Cardiac septum (tissue), 1 donor: ENCODE results near the gene SLC9A1. TPM values are rescaled to one million over a fixed set of nuclear protein-coding genes. Genes with fewer than 3 reads are reported as not detected.

Experiments
- DNase-seq: peaks from one replicate; pipeline ENCODE4 v3.0.0-alpha.2; 2020; ENCODE audit warnings: low spot score
- intact Hi-C: fragments of 100-400 bp; cut with DNase I; formaldehyde crosslinking; loops from one replicate; pipeline ENCODE4 v1.14.0; 2022
- total RNA-seq: library from RNA; stranded (reverse); fragmentation: NEBNext Ultra II Directional; extraction: Animal tissue kit (Norgen Biotek cat#: 25700); gene quantifications from one replicate; pipeline ENCODE4 v1.2.1, GENCODE V29; 2021
- donor health status: DM: no; HTN: no; CAD: no.

Gene SLC9A1
- total RNA-seq, 1 donor from 2014 or later = 26.1 TPM

GRCh38 chr1:27092888-27093287 lies 62.0 kb downstream of the SLC9A1 start:
- intact Hi-C loops = loop anchor here (10.0 kb wide), 1 partner anchor 128 kb away; the partner anchor contains the start of gene KDF1
- DNase-seq = no peak

GRCh38 chr1:27090911-27091310 lies 64.0 kb downstream of the SLC9A1 start:
- intact Hi-C loops = loop anchor here (10.0 kb wide), 1 partner anchor 126 kb away; the partner anchor contains the start of gene KDF1
- DNase-seq = no peak

GRCh38 chr1:27087371-27088220 lies 67.3 kb downstream of the SLC9A1 start:
- intact Hi-C loops = no loop called here
- no peak for DNase-seq

- DNase-seq = no peak
- intact Hi-C loops = no loop called here
These were observed 68.3 kb downstream of the SLC9A1 start for GRCh38 chr1:27086628-27087027.

- intact Hi-C loops = no loop called here
- no peak for DNase-seq
These were observed 68.9 kb downstream of the SLC9A1 start for GRCh38 chr1:27086026-27086425.

GRCh38 chr1:27084107-27084506 lies 70.8 kb downstream of the SLC9A1 start:
- intact Hi-C loops = no loop called here
- no peak for DNase-seq

GRCh38 chr1:27077968-27078367 lies 77.0 kb downstream of the SLC9A1 start:
- intact Hi-C loops = no loop called here
- DNase-seq = no peak

GRCh38 chr1:27076803-27077202 lies 78.1 kb downstream of the SLC9A1 start:
- no peak for DNase-seq
- intact Hi-C loops = no loop called here

- DNase-seq = no peak
- intact Hi-C loops = no loop called here
These were observed 80.6 kb downstream of the SLC9A1 start for GRCh38 chr1:27074175-27074780.

GRCh38 chr1:27071049-27071416 lies 83.9 kb downstream of the SLC9A1 start:
- no peak for DNase-seq
- intact Hi-C loops = no loop called here

- intact Hi-C loops = no loop called here
- DNase-seq = no peak
These were observed 84.4 kb downstream of the SLC9A1 start for GRCh38 chr1:27070390-27071048.

- intact Hi-C loops = no loop called here
- no peak for DNase-seq
These were observed 86.0 kb downstream of the SLC9A1 start for GRCh38 chr1:27068922-27069321.

- DNase-seq = no peak
- intact Hi-C loops = no loop called here
These were observed 88.8 kb downstream of the SLC9A1 start for GRCh38 chr1:27065999-27066630.

- intact Hi-C loops = no loop called here
- no peak for DNase-seq
These were observed 94.0 kb downstream of the SLC9A1 start for GRCh38 chr1:27060891-27061290.

GRCh38 chr1:27058966-27059669 lies 95.8 kb downstream of the SLC9A1 start:
- DNase-seq = no peak
- intact Hi-C loops = no loop called here

GRCh38 chr1:27057801-27058625 lies 96.9 kb downstream of the SLC9A1 start:
- intact Hi-C loops = no loop called here
- no peak for DNase-seq

GRCh38 chr1:27057389-27057788 lies 97.5 kb downstream of the SLC9A1 start:
- intact Hi-C loops = no loop called here

GRCh38 chr1:27053977-27054753 lies 100.8 kb downstream of the SLC9A1 start:
- intact Hi-C loops = no loop called here

More at GRCh38 chr1:27057389-27057788, 97.5 kb downstream of the SLC9A1 start:
- DNase-seq = no peak

More at GRCh38 chr1:27053977-27054753, 100.8 kb downstream of the SLC9A1 start:
- DNase-seq = no peak
